ENCODE results near the gene ADAM10.
A peak's percentile ranks its signal among the peaks of the same experiment; 100 is the strongest.
"Not testable (repeated sequence)": the region's sequence is repeated elsewhere in the genome, so short reads cannot be mapped to it uniquely, and the experiment has no call there.

Gene ADAM10

GRCh38 chr15:58770519-58770856 is 21.0 kb upstream of the ADAM10 start:
- H3K9ac ChIP-seq, result peak overlapping the region; percentile 24; the same call in 1 of the 2 replicates
- no peaks in the 10 kb centered on the region for H4K20me1 ChIP-seq (ENCODE audit: insufficient read depth)
- TF ChIP-seq CTCF (conservative IDR thresholded peaks at IDR 0.05; ENCODE audit: low read depth, low read length), result no peak
- H3K4me1 ChIP-seq (ENCODE audit: low read depth, poor library complexity, severe bottlenecking), result peaks cover 35% of the 10 kb centered on the region
- no peak overlapping the region for H3K4me3 ChIP-seq (IDR thresholded peaks at IDR 0.05; ENCODE audit: insufficient read depth, low read depth, low read length)
- H2AFZ ChIP-seq (ENCODE audit: low read depth), result peak overlapping the region; percentile 61
- peak overlapping the region; percentile 91 for H3K4me2 ChIP-seq
- peak overlapping the region; percentile 47 for H3K27ac ChIP-seq
- H3K79me2 ChIP-seq (ENCODE audit: insufficient read depth, low read depth), result peaks cover 39% of the 10 kb centered on the region
- no peaks in the 10 kb centered on the region for H3K27me3 ChIP-seq (ENCODE audit: insufficient read depth, low read depth)
- H3K36me3 ChIP-seq (ENCODE audit: insufficient read depth), result no peaks in the 10 kb centered on the region

- not testable (repeated sequence) for H3K9ac ChIP-seq; H2AFZ ChIP-seq (ENCODE audit: low read depth); H3K36me3 ChIP-seq (ENCODE audit: insufficient read depth); H3K27me3 ChIP-seq (ENCODE audit: insufficient read depth, low read depth); H4K20me1 ChIP-seq (ENCODE audit: insufficient read depth); H3K27ac ChIP-seq; H3K4me3 ChIP-seq (IDR thresholded peaks at IDR 0.05; ENCODE audit: insufficient read depth, low read depth, low read length); H3K4me2 ChIP-seq
- Histone ChIP-seq H3K4me1 (ENCODE audit: low read depth, poor library complexity, severe bottlenecking) (peaks cover 19% of the 10 kb centered on the region), H3K79me2 (ENCODE audit: insufficient read depth, low read depth) (peaks cover 20% of the 10 kb centered on the region)
Observed at GRCh38 chr15:58768601-58769004, 19.1 kb upstream of the ADAM10 start.

GRCh38 chr15:58766290-58766689 is 16.8 kb upstream of the ADAM10 start:
- Histone ChIP-seq H3K27ac (no peak overlapping the region), H2AFZ (ENCODE audit: low read depth) (no peak overlapping the region), H3K4me2 (no peak overlapping the region), H3K9ac (no peak overlapping the region), H3K27me3 (ENCODE audit: insufficient read depth, low read depth) (no peaks in the 10 kb centered on the region), H3K4me1 (ENCODE audit: low read depth, poor library complexity, severe bottlenecking) (peaks cover 6% of the 10 kb centered on the region), H3K36me3 (ENCODE audit: insufficient read depth) (no peaks in the 10 kb centered on the region), H3K4me3 (IDR thresholded peaks at IDR 0.05; ENCODE audit: insufficient read depth, low read depth, low read length) (no peak overlapping the region), H3K79me2 (ENCODE audit: insufficient read depth, low read depth) (no peaks in the 10 kb centered on the region; the same call in 1 of the 2 replicates), H4K20me1 (ENCODE audit: insufficient read depth) (no peaks in the 10 kb centered on the region)
- no peak for TF ChIP-seq CTCF (conservative IDR thresholded peaks at IDR 0.05; ENCODE audit: low read depth, low read length)

- H4K20me1 ChIP-seq (ENCODE audit: insufficient read depth), result no peaks in the 10 kb centered on the region
- TF ChIP-seq CTCF (conservative IDR thresholded peaks at IDR 0.05; ENCODE audit: low read depth, low read length), result no peak
- no peak overlapping the region for H3K9ac ChIP-seq
- H3K4me3 ChIP-seq (IDR thresholded peaks at IDR 0.05; ENCODE audit: insufficient read depth, low read depth, low read length), result no peak overlapping the region
- no peak overlapping the region for H2AFZ ChIP-seq (ENCODE audit: low read depth)
- no peaks in the 10 kb centered on the region for H3K4me1 ChIP-seq (ENCODE audit: low read depth, poor library complexity, severe bottlenecking)
- no peaks in the 10 kb centered on the region for H3K79me2 ChIP-seq (ENCODE audit: insufficient read depth, low read depth)
- no peaks in the 10 kb centered on the region for H3K27me3 ChIP-seq (ENCODE audit: insufficient read depth, low read depth)
- H3K27ac ChIP-seq, result no peak overlapping the region
- H3K4me2 ChIP-seq, result no peak overlapping the region
- no peaks in the 10 kb centered on the region for H3K36me3 ChIP-seq (ENCODE audit: insufficient read depth)
Observed at GRCh38 chr15:58764468-58764867, 15.0 kb upstream of the ADAM10 start.

DNA sequence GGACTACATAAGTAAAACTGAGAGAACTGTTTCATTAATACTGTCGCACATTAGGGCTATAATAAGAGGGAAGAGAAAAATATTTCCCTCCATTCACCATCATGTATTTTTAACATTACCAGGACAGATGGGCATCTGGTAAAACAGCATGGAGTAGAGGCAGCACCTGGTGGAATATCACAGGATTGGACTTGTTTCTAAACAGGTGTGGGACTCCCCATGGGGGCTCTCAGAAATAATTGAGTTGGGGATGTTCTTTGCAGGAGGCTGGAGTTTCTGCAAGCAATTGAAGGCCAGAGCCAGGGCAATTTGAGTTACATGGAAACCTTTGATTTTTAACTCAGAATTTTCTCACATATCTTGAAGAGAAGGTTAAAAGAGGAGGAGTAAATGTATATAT is 13.2 kb upstream of the ADAM10 start:
- no peaks in the 10 kb centered on the region for H4K20me1 ChIP-seq (ENCODE audit: insufficient read depth)
- no peak overlapping the region for H3K4me2 ChIP-seq
- H3K27ac ChIP-seq, result no peak overlapping the region
- H3K79me2 ChIP-seq (ENCODE audit: insufficient read depth, low read depth), result no peaks in the 10 kb centered on the region
- no peak overlapping the region for H2AFZ ChIP-seq (ENCODE audit: low read depth)
- no peaks in the 10 kb centered on the region for H3K36me3 ChIP-seq (ENCODE audit: insufficient read depth)
- H3K27me3 ChIP-seq (ENCODE audit: insufficient read depth, low read depth), result no peaks in the 10 kb centered on the region
- no peak for TF ChIP-seq CTCF (conservative IDR thresholded peaks at IDR 0.05; ENCODE audit: low read depth, low read length)
- H3K4me1 ChIP-seq (ENCODE audit: low read depth, poor library complexity, severe bottlenecking), result peaks cover 15% of the 10 kb centered on the region
- no peak overlapping the region for H3K4me3 ChIP-seq (IDR thresholded peaks at IDR 0.05; ENCODE audit: insufficient read depth, low read depth, low read length)
- no peak overlapping the region for H3K9ac ChIP-seq

Measured in KMS-11 (cell line).